HFF-Myc (cell line): ENCODE data around the gene TFF1.

ENCODE experiments used
- DNase-seq: peaks from one replicate; pipeline ENCODE4 v3.0.0-alpha.2; 2011; ENCODE audit warnings: low read depth; ENCODE audit errors: extremely low read depth
- H3K4me3 ChIP-seq: replicated peaks from 2 replicates; pipeline ENCODE4 v1.5.1; 2011; ENCODE audit warnings: low read depth, mild to moderate bottlenecking, control low read depth, low read length
- CTCF ChIP-seq: IDR thresholded peaks from 2 replicates; pipeline ENCODE4 v1.5.1; 2012; ENCODE audit warnings: mild to moderate bottlenecking, low read depth, low read length, control low read depth; ENCODE audit errors: missing control alignments

The TFF1 gene

GRCh38 chr21:42352441-42353095 is 13.8 kb downstream of the TFF1 start:
- H3K4me3 ChIP-seq, result no peak overlapping the region
- DNase-seq, result no peak
- TF ChIP-seq CTCF, result no peak

- no peak overlapping the region for H3K4me3 ChIP-seq
- DNase-seq, result no peak
- no peak for TF ChIP-seq CTCF
Observed at GRCh38 chr21:42351626-42352440, 14.5 kb downstream of the TFF1 start.

- TF ChIP-seq CTCF, result no peak
- H3K4me3 ChIP-seq, result no peak within 1 kb of the TSS
- no peak for DNase-seq
Observed at GRCh38 chr21:42350927-42351426, 15.4 kb downstream of the TFF1 start, which contains the start of gene TFF2. Gene TFF2, minus strand, starts transcription at chr21:42350994. Its CDS starts 37 bp downstream, at chr21:42350957.

- no peak overlapping the region for H3K4me3 ChIP-seq
- TF ChIP-seq CTCF, result no peak
- no peak for DNase-seq
Observed at GRCh38 chr21:42350318-42350910, 15.9 kb downstream of the TFF1 start.

- DNase-seq, result no peak
- no peak overlapping the region for H3K4me3 ChIP-seq
- TF ChIP-seq CTCF, result no peak
Observed at GRCh38 chr21:42349420-42350317, 16.7 kb downstream of the TFF1 start.

- TF ChIP-seq CTCF, result no peak
- no peak for DNase-seq
- H3K4me3 ChIP-seq, result no peak overlapping the region
Observed at GRCh38 chr21:42348762-42349161, 17.6 kb downstream of the TFF1 start.
